ENCODE results near the gene KCNG2. TPM values are rescaled to one million over a fixed set of nuclear protein-coding genes. Genes with fewer than 3 reads are reported as not detected.

KCNG2 gene
- total RNA-seq, 1 experiment from 2014 or later, result not detected

- ChIA-PET POLR2A (no interaction called here), CTCF (no interaction called here), RAD21 (ENCODE audit: low non-redundant PET in 1 of 2, low total read pairs in 2 of 2, uncharacterized antibody in 2 of 2, unreplicated experiment in 2 of 2) (no interaction called here)
- Histone ChIP-seq H3K9me2 (ENCODE audit: insufficient read depth) (no peaks in the 10 kb centered on the region), H3K36me3 (ENCODE audit: control insufficient read depth in 1 of 2, insufficient read depth in 2 of 2, low read length in 2 of 2) (no peaks in the 10 kb centered on the region), H3K9me3 (ENCODE audit: control insufficient read depth in 1 of 2, insufficient read depth in 1 of 2, low read depth in 1 of 2, low read length in 2 of 2) (no peaks in the 10 kb centered on the region), H3K27me3 (ENCODE audit: insufficient read depth, low read length) (no peaks in the 10 kb centered on the region), H3K27ac (ENCODE audit: low read depth, low read length) (no peak overlapping the region), H3K4me2 (ENCODE audit: low read length) (no peak overlapping the region), H3K4me1 (ENCODE audit: control insufficient read depth in 1 of 2, insufficient read depth in 2 of 2, low read length in 2 of 2) (no peaks in the 10 kb centered on the region), H3K9ac (ENCODE audit: low read length) (no peak overlapping the region), H2AFZ (ENCODE audit: low read depth, low read length, poor library complexity, severe bottlenecking) (no peak overlapping the region), H4K20me1 (ENCODE audit: insufficient read depth) (no peaks in the 10 kb centered on the region), H3K4me3 (replicated peaks in 1 of 2; ENCODE audit: low read depth in 1 of 2, low read length in 2 of 2) (no peak overlapping the region), H3K79me2 (ENCODE audit: insufficient read depth, low read length) (no peaks in the 10 kb centered on the region)
- no TSS peak for BruUV-seq (replicated peaks)
- TF ChIP-seq EGR1 (IDR thresholded peaks at IDR 0.05; ENCODE audit: low read depth) (no peak), ZBTB33 (IDR thresholded peaks at IDR 0.05; ENCODE audit: extremely low read depth, insufficient replicate concordance, low read length) (no peak), POLR2AphosphoS5 (IDR thresholded peaks at IDR 0.05; ENCODE audit: low read depth, low read length) (no peak), TCF7L2 (IDR thresholded peaks at IDR 0.05; ENCODE audit: borderline replicate concordance, extremely low read depth, insufficient read depth, insufficient read length) (no peak)
- no peak for DNase-seq (ENCODE audit: low read depth, low spot score)
- ATAC-seq, result no peak
- intact Hi-C loops (cut with micrococcal nuclease), result no loop called here
These were observed 7.5 kb upstream of the KCNG2 start for GRCh38 chr18:79789901-79790890.

Measured in HCT116 (cell line).